GM12872 (cell line): ENCODE measurements around the gene ADGRD2.

Source experiments
- CTCF ChIP-seq: IDR thresholded peaks from 3 replicates; pipeline ENCODE4 v1.5.1; 2011; ENCODE audit warnings: low read depth, mild to moderate bottlenecking, low read length, moderate library complexity; ENCODE audit not compliant: insufficient read depth

Gene ADGRD2

GRCh38 chr9:124483481-124483880 lies 33.2 kb downstream of the ADGRD2 start:
- TF ChIP-seq CTCF, result no peak

GRCh38 chr9:124485201-124485600 lies 35.0 kb downstream of the ADGRD2 start:
- TF ChIP-seq CTCF, result no peak

GRCh38 chr9:124485936-124486335 lies 35.7 kb downstream of the ADGRD2 start:
- no peak for TF ChIP-seq CTCF

DNA sequence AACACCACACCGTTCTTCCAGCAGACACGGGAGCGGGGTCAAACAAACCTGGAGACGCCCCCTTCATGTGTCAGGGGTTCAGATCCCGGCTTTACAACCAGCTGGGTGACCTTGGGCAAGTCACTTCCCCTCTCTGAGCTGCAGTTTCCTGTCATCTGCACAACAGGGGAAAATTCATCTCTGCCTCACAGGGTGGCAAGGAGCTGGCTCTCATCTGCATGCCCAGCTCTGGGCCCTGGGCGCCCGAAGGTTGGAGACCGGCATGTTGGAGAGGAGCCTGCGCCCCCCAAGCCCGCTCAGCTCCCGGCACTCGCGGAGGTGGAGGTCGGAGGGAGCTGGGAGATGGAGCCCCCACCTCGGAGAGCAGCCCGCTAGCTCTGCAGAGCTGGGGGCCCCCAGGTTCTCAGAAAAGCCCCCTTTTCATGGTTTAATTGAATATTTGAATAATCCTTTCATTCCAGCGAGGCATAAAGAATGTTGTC lies 36.6 kb downstream of the ADGRD2 start:
- TF ChIP-seq CTCF, result no peak

- no peak for TF ChIP-seq CTCF
Observed at GRCh38 chr9:124487260-124488182, 37.3 kb downstream of the ADGRD2 start.

GRCh38 chr9:124488641-124489210 lies 38.5 kb downstream of the ADGRD2 start:
- no peak for TF ChIP-seq CTCF

DNA sequence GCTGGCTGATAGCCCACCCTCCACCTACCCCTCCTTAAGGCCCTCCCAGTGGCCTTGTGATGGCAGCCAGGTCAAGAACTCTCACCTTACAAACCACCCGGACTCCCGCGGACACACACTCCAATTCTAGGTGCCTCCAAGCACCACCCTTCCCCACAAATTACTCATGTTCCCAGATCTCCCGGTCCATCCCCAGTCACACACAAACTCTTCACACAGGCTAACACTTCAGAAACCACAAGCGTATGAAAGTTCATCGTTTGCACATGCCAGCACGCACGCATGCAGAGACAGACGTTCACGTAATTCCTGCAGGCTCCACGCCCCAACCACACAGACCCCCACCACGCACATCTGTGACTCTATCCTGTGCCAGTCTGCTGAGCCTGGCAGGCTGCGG lies 39.0 kb downstream of the ADGRD2 start:
- TF ChIP-seq CTCF, result no peak
